ENCODE measurements around the gene MEOX1. TPM values are rescaled to one million over a fixed set of nuclear protein-coding genes. Genes with fewer than 3 reads are reported as not detected.
"Not testable (repeated sequence)": the region's sequence is repeated elsewhere in the genome, so short reads cannot be mapped to it uniquely, and the experiment has no call there.

MEOX1 gene
- total RNA-seq, 4 donors from 2014 or later: 6.9 to 24.3 (median 14.0) TPM

DNA sequence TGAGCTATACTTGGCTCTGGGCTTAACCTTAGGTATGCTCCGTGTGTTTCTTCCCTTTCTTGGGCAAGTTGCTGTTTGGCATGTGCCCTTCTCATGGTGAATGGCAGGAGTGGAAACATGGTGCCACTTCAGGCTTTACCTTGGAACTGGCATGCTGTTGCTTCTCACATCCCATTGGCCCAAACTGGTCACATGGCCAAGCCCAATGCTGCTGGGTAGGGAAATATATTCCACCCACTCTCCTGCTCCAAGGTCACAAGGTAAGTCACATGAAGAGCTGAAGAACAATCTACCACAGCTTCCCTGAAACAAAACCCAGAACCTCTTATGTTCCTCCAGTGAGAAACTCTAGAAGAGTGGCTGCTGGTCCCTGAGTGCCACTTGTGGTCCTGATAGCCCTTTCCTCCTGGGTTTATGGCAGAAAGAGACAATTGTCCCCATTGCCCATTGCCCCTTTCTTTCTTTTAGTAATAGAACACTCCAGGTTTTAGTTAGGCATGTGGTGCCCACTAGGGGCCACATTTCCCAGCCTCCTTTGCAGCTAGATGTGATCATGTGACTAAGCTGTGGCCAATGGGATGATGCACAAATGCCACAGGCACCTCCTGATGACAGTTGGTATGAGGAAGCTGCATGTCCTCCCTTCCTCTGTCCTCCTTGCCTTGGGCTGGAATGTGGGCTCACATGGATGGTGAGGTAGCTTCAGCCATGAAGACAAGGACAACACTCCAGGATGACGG, 50.3 kb downstream of the MEOX1 start:
- H3K4me1 ChIP-seq: no peaks in the 10 kb centered on the region
- TF ChIP-seq POLR2A (IDR thresholded peaks at IDR 0.05): no peak
- TF ChIP-seq, protein P1, sequence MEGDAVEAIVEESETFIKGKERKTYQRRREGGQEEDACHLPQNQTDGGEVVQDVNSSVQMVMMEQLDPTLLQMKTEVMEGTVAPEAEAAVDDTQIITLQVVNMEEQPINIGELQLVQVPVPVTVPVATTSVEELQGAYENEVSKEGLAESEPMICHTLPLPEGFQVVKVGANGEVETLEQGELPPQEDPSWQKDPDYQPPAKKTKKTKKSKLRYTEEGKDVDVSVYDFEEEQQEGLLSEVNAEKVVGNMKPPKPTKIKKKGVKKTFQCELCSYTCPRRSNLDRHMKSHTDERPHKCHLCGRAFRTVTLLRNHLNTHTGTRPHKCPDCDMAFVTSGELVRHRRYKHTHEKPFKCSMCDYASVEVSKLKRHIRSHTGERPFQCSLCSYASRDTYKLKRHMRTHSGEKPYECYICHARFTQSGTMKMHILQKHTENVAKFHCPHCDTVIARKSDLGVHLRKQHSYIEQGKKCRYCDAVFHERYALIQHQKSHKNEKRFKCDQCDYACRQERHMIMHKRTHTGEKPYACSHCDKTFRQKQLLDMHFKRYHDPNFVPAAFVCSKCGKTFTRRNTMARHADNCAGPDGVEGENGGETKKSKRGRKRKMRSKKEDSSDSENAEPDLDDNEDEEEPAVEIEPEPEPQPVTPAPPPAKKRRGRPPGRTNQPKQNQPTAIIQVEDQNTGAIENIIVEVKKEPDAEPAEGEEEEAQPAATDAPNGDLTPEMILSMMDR (IDR thresholded peaks at IDR 0.05): no peak
- no peak for DNase-seq
- no peak overlapping the region for H3K4me3 ChIP-seq
- intact Hi-C loops (cut with DNase I; ENCODE audit: low total_unique reads): no loop called here
- no peaks in the 10 kb centered on the region for H3K36me3 ChIP-seq
- H3K27ac ChIP-seq: no peak overlapping the region
- H3K27me3 ChIP-seq: no peaks in the 10 kb centered on the region
- no peaks in the 10 kb centered on the region for H3K9me3 ChIP-seq

DNA sequence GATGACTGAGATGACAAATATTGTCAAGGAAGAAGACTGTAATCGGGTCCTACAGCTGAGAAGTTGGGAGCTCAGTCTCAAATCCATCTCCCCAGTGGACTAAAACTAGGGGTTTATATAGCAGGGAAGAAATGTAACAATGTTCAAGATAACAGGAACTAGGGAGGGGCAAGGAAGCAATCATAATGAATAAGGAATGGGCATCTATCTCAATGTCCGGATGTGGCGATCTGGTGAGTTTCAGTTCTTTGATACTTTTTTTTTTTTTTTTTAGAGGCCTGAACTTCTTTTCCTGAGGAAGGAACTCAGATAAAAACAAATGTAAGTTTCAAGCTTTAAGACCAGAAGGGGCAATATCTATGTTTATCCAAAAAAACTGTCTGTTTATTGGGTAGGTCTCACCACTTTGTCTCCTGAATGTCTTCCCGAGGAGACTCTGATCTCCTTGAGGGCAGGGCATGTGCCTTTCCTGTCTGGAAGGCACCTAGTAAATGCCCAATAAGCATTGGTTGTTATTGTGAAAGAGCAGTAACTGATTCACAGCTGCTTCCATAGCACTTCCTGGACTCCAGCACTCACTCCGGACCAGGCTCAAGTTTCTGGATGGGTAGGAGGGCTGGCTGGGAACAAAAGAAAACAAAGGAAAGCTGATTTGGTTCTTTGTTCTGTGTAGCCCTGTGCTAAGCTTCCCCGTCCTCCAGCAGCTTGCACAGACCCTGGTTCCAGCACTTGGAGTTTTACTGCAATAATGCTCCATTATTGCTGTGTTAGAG, 51.9 kb downstream of the MEOX1 start:
- no peak for DNase-seq
- no peaks in the 10 kb centered on the region for H3K4me1 ChIP-seq
- intact Hi-C loops (cut with DNase I; ENCODE audit: low total_unique reads): no loop called here
- no peaks in the 10 kb centered on the region for H3K27me3 ChIP-seq
- no peaks in the 10 kb centered on the region for H3K9me3 ChIP-seq
- no peak overlapping the region for H3K4me3 ChIP-seq
- H3K27ac ChIP-seq: no peak overlapping the region
- TF ChIP-seq, protein P1 (IDR thresholded peaks at IDR 0.05): no peak
- TF ChIP-seq POLR2A (IDR thresholded peaks at IDR 0.05): no peak
- H3K36me3 ChIP-seq: no peaks in the 10 kb centered on the region

DNA sequence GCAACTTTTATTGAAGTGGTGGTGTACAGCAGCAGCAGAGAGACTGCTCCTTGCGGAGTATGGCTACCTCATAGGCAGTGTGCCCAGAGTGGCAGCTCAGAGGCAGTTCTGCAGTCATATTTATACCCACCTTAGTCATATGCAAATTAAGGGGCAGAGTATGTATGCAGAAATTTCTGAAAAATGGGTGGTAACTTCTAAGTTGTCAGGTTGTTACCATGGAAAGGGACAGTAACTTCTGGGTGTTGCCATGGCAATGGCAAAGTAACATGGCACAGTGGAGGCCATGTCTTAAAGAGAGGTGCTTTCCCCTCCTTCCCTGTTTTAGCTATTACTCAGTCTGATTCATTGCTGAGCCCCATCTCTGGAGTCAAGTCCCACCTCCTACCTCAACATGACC, 53.4 kb downstream of the MEOX1 start:
- H3K4me1 ChIP-seq: no peaks in the 10 kb centered on the region
- no peaks in the 10 kb centered on the region for H3K36me3 ChIP-seq
- H3K27ac ChIP-seq: no peak overlapping the region
- DNase-seq: no peak
- no peaks in the 10 kb centered on the region for H3K9me3 ChIP-seq
- TF ChIP-seq, protein P1 (IDR thresholded peaks at IDR 0.05): no peak
- no peak for TF ChIP-seq POLR2A (IDR thresholded peaks at IDR 0.05)
- intact Hi-C loops (cut with DNase I; ENCODE audit: low total_unique reads): no loop called here
- H3K4me3 ChIP-seq: no peak overlapping the region
- no peaks in the 10 kb centered on the region for H3K27me3 ChIP-seq

DNA sequence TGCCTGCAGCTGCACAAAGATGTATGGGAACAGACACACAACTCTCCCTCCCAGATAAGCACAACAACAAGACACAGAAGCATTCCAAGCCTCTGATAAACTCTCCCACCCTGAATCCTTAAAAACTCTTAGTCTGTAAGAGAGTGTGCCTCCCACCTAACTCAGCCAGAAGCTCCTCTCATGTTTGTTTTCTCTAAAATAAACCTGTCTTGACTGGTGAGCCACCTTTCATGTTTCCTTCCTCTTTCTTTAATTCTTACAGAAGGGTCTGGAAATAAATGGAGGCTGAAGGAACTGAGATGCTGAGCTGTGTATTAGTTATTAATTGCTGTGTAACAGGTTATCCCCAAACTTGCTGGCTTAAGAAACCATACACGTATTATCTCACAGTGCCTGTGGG, 57.2 kb downstream of the MEOX1 start:
- H3K36me3 ChIP-seq: no peaks in the 10 kb centered on the region
- no peak overlapping the region for H3K4me3 ChIP-seq
- no peaks in the 10 kb centered on the region for H3K9me3 ChIP-seq
- peaks cover 0 to 7% of the 10 kb centered on the region in 2 donors for H3K4me1 ChIP-seq
- H3K27me3 ChIP-seq: no peaks in the 10 kb centered on the region
- no peak for DNase-seq
- no peak overlapping the region for H3K27ac ChIP-seq
- no peak for TF ChIP-seq POLR2A (IDR thresholded peaks at IDR 0.05)
- intact Hi-C loops (cut with DNase I; ENCODE audit: low total_unique reads): no loop called here

DNA sequence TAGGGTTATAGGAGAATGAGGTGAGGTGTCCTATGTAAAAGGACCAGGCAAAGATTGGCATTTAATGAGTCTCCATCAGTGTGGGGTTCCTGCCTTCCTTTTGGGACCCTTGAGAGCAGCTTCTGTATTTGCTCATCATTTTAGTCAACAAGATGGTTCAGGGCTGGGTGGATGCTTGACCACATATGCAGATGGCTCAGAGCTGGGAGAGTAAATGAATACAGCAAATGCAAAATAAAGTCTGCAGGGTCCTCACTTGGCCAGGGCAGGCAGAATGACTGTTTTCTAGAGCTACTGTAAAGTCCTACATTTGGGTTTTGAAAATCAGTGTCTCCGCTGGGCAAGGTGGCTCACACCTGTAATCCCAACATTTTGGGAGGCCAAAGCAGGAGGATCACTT, 58.4 kb downstream of the MEOX1 start:
- Histone ChIP-seq H3K27me3 (no peaks in the 10 kb centered on the region), H3K4me1 (peaks cover 0 to 7% of the 10 kb centered on the region in 2 donors), H3K4me3 (no peak overlapping the region), H3K27ac (no peak overlapping the region), H3K36me3 (no peaks in the 10 kb centered on the region), H3K9me3 (no peaks in the 10 kb centered on the region)
- TF ChIP-seq, protein P1 (IDR thresholded peaks at IDR 0.05): no peak
- no peak for TF ChIP-seq POLR2A (IDR thresholded peaks at IDR 0.05)
- intact Hi-C loops (cut with DNase I; ENCODE audit: low total_unique reads): no loop called here
- no peak for DNase-seq

DNA sequence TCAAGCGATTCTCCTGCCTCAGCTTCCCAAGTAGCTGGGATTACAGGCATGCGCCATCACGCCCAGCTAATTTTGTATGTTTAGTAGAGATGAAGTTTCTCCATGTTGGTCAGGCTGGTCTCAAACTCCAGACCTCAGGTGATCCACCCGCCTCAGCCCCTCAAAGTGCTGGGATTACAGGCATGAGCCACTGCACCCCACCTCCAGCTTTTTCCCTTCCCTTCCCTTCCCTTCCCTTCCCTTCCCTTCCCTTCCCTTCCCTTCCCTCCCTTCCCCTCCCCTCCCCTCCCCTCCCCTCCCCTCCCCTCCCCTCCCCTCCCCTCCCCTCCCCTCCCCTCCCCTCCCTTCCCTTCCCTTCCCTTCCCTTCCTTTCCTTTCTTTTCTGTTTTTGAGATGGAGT, 59.2 kb downstream of the MEOX1 start:
- DNase-seq; H3K27me3 ChIP-seq; H3K4me1 ChIP-seq; H3K4me3 ChIP-seq; H3K9me3 ChIP-seq; H3K27ac ChIP-seq; intact Hi-C loops (cut with DNase I; ENCODE audit: low total_unique reads); H3K36me3 ChIP-seq: not testable (repeated sequence)
